HG02571 (cell line): ENCODE results near the gene UBN1.
"Not testable (repeated sequence)": the region's sequence is repeated elsewhere in the genome, so short reads cannot be mapped to it uniquely, and the experiment has no call there.

ENCODE experiments used
- ATAC-seq: cut with Tn5 transposase; IDR thresholded peaks from one replicate; pipeline ENCODE4 v1.9.1; 2021; ENCODE audit warnings: mild to moderate bottlenecking, moderate library complexity; ENCODE audit not compliant: unreplicated experiment

Gene UBN1

DNA sequence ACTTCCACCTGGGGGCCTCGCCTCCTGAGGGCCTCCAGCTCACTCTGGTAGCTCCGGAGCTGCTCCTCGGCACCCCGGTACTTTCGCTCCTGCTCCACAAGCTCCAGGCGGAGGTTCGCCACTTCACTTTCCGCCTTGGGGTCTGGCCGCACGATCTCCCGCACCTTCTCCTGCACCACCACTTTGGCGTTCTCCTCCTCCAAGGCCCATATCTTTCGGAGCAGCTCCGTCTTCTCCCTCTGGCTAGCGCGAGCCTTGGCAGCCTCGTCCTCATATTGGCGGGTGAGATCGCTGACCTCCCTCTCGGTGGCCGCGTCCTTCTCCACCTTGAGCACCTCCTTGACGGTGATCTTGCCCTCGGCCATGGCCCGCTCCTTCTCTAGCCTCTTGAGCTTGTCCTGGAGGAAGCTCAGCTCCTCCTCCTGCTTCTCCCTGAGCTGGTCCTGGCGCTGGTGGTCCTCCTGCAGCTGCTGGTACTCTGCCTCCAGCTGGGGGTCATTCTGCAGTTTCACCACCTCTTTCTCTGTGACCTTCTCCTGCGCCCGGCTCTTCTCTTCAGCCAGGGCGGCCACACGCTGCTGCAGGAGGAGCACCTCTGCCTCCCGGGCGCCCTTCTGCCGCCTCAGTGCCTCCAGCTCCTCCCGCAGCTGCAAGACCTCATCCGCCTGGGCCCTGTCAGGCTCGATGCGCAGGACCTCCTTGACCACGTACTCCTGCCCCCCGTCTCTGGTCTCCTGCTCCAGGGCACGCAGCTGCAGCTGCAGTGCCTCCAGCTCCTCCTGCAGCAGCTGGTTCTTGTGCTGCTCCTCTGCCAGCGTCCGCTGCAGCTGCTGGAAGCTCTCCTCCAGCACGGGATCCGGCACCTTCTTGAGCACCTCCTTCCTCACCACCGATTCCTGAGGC, 37.9 kb downstream of the UBN1 start:
- ATAC-seq: no peak

GRCh38 chr16:4886151-4886550, 38.9 kb downstream of the UBN1 start:
- no peak for ATAC-seq

GRCh38 chr16:4888428-4889135, 41.3 kb downstream of the UBN1 start:
- ATAC-seq: no peak

GRCh38 chr16:4890026-4890425, 42.7 kb downstream of the UBN1 start:
- ATAC-seq: no peak

- no peak for ATAC-seq
These were observed 43.4 kb downstream of the UBN1 start for GRCh38 chr16:4890686-4891085.

- no peak for ATAC-seq
These were observed 44.0 kb downstream of the UBN1 start for GRCh38 chr16:4891097-4891885.

GRCh38 chr16:4891886-4892216, 44.6 kb downstream of the UBN1 start:
- no peak for ATAC-seq

- no peak for ATAC-seq
These were observed 45.3 kb downstream of the UBN1 start for GRCh38 chr16:4892361-4893102.

- ATAC-seq: no peak
These were observed 46.0 kb downstream of the UBN1 start for GRCh38 chr16:4893103-4893862.

DNA sequence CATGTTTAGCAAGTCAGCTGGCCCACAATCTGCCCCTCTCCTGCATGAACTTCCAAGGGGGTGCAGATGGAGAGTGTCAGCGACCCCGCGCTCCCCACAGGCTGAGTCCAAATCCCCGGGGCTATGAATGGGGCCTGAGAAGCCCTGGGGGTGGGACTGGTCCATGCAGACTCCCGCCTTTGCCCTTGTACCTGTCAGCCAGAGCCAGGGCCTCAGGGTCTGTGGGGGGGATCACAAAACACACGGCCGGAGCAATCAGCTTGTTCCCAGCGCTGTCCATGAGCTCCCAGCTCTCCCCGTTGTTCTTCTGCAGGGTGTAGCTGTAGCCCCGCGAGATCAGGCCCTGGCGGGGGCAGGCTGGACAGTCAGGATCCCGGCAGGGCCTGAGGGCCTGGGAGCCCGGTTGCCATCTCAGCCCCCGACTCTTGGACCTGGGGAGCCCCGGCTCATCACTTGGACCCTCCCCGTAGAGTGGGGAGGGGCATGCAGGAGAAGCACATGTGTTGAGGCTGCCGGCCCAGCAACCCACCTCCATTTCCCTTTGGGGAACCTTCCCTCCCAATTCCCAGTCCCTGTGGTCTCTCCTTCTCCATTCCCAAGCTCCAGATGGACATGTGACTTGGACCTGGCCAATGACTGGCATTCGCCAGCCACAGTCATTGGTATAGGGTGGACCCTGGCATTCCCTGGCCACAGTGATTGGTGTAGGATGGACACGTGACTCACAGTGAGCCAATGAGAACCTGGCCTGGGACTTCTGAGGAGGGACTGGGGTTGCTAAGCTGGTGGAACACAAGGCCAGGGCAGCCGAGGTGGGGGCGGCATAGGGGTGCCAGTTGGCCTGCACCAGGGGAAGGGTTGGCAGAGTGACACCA, 47.2 kb downstream of the UBN1 start:
- no peak for ATAC-seq

DNA sequence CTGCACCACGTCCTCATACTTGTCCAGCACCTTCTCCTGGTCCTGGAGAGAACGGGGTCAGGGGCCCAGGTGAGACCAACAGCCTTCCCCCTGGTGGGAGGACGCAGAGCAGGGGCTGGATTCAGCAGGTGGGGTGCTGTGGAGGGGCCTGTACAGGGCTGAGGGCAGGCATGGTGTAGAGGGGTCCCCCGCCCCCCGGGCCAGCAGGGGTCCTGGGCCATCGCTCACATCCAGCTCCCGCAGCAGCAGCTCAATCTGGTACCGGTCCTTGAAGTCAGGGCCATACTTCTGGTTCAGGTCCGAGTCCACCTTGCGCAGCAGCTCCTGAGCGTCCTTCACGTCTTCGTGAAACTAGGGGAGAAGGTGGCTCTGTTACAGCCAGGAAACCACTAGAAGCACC, 48.1 kb downstream of the UBN1 start:
- ATAC-seq: no peak

- ATAC-seq: not testable (repeated sequence)
These were observed 49.5 kb downstream of the UBN1 start for GRCh38 chr16:4896761-4897160.

DNA sequence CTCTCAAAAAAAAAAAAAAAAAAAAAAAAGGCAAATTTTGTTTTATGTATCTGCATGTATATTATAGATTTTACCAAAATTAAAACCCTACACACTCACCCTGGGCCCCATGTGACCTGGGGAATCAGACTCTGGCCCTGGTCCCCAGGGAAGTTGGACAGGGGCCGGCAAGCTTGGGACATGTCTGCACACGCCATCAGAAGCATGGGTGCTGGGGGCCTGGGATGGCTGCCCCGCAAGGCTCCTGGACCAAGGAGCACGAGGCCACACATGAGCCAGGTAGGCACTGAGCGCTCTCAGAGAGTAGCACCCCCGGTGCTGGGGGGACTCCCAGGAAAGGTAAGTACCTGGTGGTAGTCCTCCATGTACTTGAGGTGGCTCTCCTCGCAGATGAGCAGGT, 50.0 kb downstream of the UBN1 start:
- ATAC-seq: no peak

DNA sequence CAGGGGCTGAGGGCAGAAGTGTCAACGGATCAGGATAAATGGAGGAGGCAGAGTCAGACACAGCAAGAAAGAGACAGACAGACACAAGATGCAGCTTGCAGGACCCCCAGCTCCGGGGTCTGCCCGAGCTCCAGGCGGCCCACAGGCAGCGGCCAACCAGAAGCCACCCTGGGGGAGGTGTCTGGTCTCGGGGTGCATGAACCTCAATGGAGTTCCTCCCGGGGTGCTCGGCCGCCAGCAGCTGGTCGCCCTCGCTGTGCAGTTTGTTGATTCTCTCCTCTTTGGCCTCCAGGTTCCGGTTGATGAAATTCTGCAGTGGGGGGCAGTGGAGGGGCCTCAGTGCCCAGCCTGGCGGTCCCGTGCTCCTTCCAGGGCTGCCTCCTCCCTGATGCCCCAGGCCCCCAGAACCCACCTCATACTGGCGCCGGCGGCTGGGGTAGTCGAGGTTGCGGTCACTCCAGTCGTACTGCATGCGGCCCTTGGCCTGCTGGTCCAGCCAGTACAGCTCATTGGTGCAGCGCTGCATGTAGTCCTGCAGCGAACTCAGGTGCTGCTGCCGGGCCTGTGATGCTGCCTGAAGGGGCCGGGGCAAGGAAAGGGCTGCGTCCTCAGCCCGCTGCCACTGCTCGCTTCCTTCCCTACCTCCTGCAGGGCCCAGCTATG, 51.7 kb downstream of the UBN1 start:
- no peak for ATAC-seq

DNA sequence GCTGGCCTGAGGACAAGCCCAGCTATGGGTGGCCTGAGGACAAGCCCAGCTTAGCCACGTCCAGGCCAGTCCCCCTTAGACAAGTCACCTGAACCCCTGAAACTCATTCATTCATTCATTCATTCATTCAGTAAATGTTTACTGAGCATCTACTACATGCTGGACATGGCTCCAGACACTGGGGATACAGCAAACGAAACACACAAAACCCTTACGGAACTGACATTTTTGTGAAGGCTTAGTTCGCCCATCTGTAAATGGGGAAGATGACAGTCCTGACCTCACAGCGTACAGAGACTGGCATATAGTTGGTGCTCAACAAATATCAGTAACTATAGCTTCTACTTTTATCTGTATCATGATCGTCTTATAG, 52.2 kb downstream of the UBN1 start:
- no peak for ATAC-seq

DNA sequence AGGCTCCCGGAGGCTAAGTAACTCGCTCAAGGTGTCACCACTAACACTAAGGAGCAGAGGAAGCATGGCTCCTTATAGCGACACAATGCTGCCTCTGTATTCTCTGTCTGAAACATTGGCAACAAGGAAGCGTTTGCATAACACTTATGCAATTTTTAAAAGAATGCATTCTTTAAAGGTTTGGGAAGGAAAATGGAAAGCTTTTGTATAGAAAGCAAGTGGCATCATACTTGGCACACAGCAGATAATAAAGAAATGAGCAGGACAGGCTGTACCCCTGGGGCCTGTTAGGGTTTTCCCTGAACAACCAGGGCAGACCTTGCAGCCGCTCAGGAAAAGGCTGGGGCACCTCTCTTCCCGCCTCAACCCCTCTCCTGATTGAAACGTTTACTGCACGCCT, 52.8 kb downstream of the UBN1 start:
- no peak for ATAC-seq

- no peak for ATAC-seq
These were observed 53.5 kb downstream of the UBN1 start for GRCh38 chr16:4900750-4901149.

DNA sequence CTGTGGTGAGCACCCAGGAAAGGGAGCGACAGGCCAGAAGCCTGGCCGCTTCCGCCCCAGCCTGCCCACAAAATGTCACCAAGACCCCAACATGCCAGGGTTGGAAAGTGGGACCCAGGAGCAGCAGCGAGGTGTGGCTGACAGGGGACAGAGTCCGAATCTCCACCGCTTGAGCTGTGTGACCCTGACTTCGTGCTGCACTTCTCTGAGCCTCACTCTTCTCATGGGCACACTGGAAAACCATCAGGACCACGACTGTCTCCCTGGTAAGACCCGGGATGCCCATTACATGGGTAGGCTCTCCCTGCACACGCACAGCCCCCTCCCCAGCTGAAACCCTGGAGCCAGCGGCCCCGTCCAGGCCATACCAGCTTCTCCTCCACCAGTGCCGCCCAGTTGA, 54.8 kb downstream of the UBN1 start:
- no peak for ATAC-seq
